HG02870 (cell line): Measurements from ENCODE around the gene SLC44A5.
"Not testable (repeated sequence)": the region's sequence is repeated elsewhere in the genome, so short reads cannot be mapped to it uniquely, and the experiment has no call there.

Experiments used
- ATAC-seq: cut with Tn5 transposase; IDR thresholded peaks from one replicate; pipeline ENCODE4 v1.9.1; 2021; ENCODE audit warnings: mild to moderate bottlenecking, moderate library complexity; ENCODE audit not compliant: unreplicated experiment

Gene SLC44A5

DNA sequence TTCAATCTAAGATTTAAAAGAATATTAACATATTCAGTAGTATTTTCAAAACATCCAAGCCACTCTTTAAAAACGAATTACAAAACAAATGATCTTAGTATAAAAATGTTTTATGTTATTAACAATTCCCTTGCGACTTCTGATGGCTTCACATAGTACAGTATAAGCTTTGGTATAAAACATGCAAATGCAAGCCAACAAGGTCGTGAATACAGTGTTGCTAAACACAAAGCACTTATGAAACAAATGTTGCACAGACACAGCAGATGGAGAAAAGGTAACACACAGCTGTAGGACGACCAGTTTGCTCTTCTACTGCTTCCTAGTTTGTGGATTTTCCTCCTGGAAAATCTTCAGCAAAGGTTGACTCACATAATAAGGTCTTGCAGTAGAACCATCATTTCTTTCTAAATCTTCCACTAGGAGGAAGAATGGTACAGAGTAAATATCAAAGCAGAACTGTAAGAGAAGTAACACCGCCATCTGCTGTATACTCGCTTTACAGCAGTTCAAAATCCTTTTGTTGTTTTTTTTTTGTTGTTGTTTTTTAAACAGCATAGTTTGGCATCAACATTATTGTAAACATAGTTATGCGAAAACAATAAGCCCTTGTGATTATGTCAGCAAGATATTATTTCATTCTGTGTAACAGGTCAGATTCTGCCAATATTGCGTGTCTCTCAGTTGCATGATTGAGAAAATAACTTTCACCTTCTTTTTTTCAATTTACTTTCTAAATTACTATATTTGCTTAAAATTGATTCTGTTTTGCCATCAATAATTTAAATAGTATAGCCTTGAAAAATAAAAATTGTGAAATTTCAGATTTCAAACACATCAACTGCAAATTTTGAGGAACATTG, 407.3 kb downstream of the SLC44A5 start:
- peak; percentile 93 for ATAC-seq

DNA sequence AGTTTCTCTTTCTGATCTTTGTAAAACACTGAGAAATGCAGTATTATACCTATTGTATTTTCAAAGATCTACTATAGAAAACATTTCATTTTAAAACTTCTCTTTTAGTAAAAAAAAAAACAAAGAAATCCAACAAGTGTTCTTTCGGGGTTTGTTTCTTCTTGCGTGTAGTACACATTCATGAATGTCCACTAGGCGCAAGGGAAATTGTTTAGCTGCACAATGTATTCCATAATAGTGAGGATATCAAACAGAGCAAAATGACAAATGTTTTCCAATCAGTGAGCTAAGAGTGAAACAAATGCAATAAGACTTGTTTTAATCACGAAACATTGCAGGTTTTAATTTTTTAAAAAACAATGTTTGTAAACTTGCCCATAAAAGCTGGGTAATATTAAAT, 408.2 kb downstream of the SLC44A5 start:
- no peak for ATAC-seq

DNA sequence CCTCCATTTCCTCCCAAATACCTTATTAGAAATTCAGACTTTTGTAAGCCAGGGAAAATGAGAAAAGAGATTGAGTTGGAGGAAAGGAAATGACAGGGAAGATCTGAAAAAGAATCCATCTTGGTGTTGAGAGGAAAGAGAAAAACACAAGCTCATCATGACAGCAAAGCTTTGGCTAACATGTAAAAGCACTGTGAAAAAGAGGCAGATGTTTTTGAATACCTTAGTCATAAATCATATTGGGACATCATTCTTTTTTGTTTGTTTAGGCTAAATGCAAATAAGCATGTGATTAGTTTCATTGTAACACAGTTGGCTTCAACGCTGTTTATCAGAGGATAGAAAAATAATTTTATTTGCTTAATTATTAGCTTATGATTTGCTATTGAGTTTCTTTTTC, 412.2 kb downstream of the SLC44A5 start:
- no peak for ATAC-seq

DNA sequence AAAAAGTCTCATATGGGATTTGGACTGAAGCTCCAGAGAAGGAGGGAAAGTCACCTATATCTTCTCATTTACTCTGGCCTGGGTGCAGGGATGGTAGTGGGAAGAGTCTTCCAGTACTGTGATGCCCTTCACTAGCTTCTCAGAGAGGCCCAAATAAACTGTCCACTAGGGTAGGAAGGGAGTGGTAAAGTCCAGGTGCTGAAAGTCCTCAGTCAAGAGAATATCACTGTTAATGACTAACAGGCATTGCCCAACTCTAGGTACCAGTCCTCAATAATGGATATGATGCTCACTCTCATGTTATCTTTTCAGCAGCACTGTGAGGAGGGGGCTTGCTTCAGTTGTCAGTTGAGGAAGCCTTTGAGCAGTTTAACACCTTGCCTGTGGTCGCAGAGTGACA, 412.8 kb downstream of the SLC44A5 start:
- ATAC-seq: no peak

DNA sequence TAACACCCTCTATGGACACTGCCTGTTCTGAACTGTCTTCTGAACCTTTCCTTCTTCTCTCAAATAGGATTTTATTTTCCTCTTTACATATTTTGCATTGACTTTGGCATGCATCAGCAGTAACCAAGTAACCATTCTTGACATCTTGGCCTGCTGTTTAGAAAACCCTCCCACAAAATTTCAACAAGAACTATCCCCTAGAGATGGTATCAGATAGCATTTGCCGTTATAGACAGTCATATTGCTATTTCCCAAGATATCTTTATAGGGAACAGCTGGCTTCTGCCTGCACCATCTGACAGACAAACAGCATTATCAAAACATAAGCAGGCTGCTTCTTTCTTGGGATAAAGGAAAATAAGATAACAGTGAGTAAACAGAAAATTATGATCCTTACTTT, 422.0 kb downstream of the SLC44A5 start:
- no peak for ATAC-seq

DNA sequence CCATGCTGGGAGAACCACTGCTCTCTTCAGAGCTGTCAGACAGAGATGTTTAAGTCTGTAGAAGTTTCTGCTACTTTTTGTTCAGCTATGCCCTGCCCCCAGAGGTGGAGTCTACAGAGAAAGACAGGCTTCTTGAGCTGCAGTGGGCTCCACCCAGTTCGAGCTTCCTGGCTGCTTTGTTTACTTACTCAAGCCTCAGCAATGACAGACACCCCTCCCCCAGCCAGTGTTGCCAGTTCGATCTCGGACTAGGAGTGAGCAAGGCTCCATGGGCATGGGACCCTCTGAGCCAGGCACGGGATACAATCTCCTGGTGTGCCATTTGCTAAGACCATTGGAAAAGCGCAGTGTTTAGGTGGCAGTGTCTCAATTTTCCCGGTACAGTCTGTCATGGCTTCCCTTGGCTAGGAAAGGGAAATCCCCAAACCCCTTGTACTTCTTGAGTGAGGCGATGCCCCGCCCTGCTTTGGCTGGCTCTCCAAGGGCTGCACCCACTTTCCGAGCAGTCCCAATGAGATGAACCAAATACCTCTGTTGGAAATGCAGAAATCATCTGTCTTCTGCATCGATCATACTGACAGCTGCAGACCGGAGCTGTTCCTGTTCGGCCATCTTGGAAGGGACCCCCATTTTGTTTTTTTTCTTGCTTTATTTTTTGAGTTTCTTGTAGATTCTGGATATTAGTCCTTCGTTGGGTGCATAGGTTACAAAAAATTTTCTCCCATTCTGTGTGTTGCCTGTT, 429.5 kb downstream of the SLC44A5 start:
- ATAC-seq: not testable (repeated sequence)

DNA sequence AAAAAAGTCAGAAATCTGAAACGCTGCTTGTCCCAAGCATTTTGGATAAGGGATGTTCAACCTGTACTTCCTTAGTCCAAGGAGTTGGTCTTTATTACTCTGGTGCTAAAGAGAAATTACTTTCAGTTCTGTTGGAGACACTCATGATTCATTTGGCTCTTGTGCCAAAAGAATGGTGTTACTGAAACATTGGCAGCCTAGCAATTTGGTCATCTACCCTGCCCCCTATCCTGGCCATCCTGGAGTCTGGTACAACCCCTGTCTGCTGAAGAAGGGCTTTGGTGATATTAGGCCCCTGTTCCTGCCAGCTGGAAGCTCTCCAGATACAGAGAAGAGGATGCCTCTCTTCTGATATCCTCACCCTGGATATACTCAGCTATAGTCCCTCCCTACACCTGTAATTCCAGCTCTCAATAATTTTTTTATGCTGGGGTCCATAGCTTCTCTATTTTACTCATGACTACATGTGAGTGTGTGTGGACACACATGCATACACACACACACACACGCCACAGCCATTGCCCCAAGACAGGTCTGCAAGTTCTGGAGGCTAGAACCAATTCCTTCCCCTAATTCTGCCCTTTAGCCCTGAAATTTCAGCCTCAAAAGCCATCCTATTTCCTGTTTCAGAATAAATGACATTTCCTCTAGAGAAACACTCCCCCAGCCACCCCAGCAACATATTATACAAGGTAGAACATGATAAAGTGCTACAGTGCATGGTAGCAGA, 436.7 kb downstream of the SLC44A5 start:
- ATAC-seq: no peak

DNA sequence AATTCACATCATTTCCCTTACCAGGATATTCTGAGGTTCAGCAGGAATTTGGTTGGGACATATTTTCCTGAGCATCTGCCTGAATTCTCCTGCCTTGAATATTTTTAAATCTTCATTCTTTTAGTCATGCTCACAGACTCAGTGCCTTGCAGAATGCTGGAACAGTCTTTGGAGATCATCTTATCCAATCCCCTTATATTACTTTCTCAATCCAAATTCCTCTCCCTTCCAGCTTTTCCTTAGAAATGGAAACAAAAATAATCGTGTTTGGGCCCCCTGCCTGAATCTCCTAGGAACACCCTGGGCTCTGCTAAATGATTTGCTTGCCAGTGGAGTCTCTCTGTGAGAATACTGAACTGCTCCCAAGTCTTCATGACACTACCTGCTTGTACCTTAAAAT, 438.4 kb downstream of the SLC44A5 start:
- ATAC-seq: no peak

DNA sequence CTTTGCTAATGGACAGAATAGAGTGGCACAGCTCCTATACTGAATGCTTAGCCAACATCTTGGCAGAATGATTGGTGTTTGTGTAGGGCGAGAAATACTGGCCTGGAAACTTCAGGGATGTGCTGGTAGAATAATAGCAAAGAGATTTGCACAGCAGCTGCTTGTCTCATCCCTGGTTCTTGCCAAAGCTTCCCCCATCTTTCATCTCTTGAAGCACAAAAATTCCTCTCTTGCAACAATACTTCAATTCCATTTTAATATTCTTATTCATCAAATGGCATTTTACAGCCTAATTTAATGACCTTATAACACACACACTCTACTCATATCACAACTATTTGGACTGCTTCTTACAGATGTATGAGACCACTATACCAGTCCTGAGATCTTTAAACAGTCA, 439.0 kb downstream of the SLC44A5 start:
- ATAC-seq: no peak

DNA sequence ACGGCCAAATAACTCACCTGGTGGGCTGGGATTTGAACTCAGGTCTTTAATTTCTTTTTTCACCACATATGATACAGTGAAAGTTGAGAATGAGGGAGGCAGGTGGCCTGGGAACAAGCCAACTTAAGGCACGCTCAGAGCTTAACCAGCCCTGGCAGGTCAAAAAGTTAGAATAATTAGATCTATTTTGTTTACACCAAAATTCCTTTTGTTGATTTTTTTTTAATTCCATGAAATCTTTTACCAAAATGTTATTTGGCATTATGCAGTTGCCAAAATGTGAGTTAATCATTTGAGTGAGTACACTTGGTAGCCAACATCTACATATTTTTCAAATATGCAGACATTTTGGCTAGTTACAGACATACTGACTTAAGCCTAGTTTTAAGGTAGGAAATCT, 439.9 kb downstream of the SLC44A5 start:
- no peak for ATAC-seq

DNA sequence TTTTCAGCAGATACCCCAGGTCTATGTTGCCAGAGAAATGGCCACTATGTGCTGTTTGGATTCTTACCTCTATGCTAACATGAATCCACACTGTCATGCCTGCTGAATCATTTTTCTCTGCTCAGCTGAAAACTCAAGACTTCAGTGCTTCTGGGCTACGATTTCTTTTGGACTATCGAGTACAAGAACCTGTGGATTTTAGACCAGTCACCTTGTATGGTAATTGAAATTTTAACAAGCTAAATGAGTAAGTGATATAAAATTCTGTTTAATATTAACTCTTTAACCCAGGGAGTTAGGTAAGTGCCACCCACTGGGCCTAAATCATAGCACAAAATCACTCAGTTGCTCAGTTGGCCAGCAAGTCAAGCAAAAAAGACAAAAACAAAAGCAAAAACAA, 440.9 kb downstream of the SLC44A5 start:
- no peak for ATAC-seq

DNA sequence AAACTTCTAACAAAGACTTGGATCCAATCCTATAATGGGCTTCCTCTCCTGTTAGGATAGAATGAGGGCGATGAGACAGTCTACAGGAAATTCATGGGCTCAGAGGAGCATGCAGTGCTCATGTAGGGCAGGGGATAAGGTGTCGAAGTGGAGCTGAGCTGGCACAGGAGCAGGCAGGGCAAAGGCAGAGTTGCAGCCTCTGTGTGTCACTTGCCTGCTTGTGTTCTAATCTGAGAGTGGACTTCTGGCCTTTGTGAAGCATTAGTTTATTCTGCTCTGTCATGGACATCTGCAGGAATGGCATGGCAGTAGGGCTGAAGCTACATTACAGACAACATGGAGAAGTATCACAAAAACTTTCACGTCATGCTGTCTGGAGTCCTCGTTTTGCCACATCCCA, 444.1 kb downstream of the SLC44A5 start:
- ATAC-seq: no peak

DNA sequence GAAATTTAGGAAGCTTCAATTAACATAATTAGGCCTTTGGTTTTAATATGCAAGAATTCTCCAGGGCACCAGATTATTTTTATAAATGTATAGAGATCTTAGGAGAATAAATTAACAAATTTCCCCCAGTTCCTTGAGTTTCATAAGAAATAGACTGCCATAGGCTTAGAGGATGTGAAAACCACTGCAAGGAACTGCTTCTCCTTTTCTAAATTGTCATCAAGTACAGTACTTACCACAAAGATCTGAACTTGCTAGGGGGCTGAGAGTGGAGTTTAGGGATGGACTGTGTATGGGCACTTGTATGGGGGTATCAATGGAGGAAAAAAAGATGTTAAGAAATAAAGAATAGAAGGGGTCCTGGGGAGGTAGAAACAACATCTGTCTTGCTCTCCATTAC, 445.6 kb downstream of the SLC44A5 start:
- peak; percentile 77 for ATAC-seq

DNA sequence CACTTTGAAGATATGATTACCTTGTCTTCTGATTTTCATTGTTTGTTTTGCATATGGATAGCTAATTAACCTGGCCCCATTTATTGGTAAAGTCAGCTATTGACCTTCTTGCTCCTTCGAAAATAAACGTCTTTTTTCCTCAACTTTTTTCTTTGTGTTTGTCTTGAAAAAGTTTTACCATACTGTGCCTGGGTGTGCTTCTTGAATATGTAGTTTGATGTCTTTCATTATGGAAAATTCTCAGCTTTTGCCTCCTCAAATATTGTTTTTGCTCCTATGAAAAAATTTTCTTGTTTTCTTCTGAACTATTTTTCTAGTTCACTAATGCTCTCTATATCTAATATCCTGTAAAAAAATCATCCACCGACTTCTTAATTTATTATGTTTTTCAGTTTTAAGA, 451.8 kb downstream of the SLC44A5 start:
- ATAC-seq: no peak
